Stimulated activated CD4-positive, alpha-beta T cell treated with anti-CD3 and anti-CD28 coated beads, Interleukin-2, amount 100 ng/mL, for 4 hours (primary cell): ENCODE data around the gene NTNG2.
A peak's percentile ranks its signal among the peaks of the same experiment; 100 is the strongest.

ENCODE experiments used
- DNase-seq: peaks from one replicate; pipeline ENCODE4 v3.0.0-alpha.2; 2020; ENCODE audit warnings: low read depth

Gene NTNG2

GRCh38 chr9:132250324-132251262 is 88.7 kb downstream of the NTNG2 start:
- DNase-seq = no peak

- DNase-seq = no peak
Measured at GRCh38 chr9:132260846-132261245, 99.0 kb downstream of the NTNG2 start.

GRCh38 chr9:132266017-132266416 is 104.2 kb downstream of the NTNG2 start:
- DNase-seq = no peak

- no peak for DNase-seq
Measured at GRCh38 chr9:132267660-132268059, 105.8 kb downstream of the NTNG2 start.

GRCh38 chr9:132268725-132269352 is 107.0 kb downstream of the NTNG2 start:
- DNase-seq = peak; percentile 49

- peak; percentile 48 for DNase-seq
Measured at GRCh38 chr9:132269704-132270516, 108.1 kb downstream of the NTNG2 start.

GRCh38 chr9:132274861-132275260 is 113.0 kb downstream of the NTNG2 start:
- no peak for DNase-seq

- no peak for DNase-seq
Measured at GRCh38 chr9:132283165-132283564, 121.3 kb downstream of the NTNG2 start.

GRCh38 chr9:132283863-132284262 is 122.0 kb downstream of the NTNG2 start:
- no peak for DNase-seq

GRCh38 chr9:132287256-132287760 is 125.5 kb downstream of the NTNG2 start:
- DNase-seq = no peak

GRCh38 chr9:132288361-132288760 is 126.5 kb downstream of the NTNG2 start:
- no peak for DNase-seq

- DNase-seq = no peak
Measured at GRCh38 chr9:132288966-132289365, 127.1 kb downstream of the NTNG2 start.

GRCh38 chr9:132293145-132293721 is 131.4 kb downstream of the NTNG2 start:
- DNase-seq = no peak
